Measurements from ENCODE around the gene PAX9.
"Not testable (repeated sequence)": the region's sequence is repeated elsewhere in the genome, so short reads cannot be mapped to it uniquely, and the experiment has no call there.

Gene PAX9

GRCh38 chr14:36672095-36672494, 10.4 kb downstream of the PAX9 start:
- no peak for DNase-seq (ENCODE audit: low read depth in 2 of 2)

- DNase-seq (ENCODE audit: low read depth in 2 of 2), result no peak
These were observed 13.0 kb downstream of the PAX9 start for GRCh38 chr14:36674659-36675058.

GRCh38 chr14:36675581-36675980, 13.9 kb downstream of the PAX9 start:
- DNase-seq (ENCODE audit: low read depth in 2 of 2), result no peak

GRCh38 chr14:36676236-36676635, 14.6 kb downstream of the PAX9 start:
- no peak for DNase-seq (ENCODE audit: low read depth in 2 of 2)

DNA sequence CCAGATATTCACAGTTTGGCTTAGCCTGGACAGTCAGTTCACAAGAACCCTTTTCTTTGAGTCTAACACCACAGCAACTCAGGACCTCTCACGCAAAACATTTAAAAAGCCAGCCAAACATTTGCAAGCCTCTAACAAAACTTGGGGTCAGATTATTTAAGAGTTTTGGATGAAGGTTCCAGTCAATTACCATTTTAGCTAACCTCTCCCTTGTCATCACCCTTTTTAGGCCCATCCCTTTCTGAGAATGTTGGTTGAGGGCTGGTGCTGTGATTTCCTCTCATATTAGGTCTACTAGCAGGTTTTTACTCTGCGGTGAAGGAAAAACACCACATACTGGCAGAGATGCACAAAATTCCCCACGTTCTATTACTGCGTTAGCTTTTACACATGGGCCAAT, 20.7 kb downstream of the PAX9 start:
- no peak for DNase-seq (ENCODE audit: low read depth in 2 of 2)

GRCh38 chr14:36683083-36683724, 21.5 kb downstream of the PAX9 start:
- no peak for DNase-seq (ENCODE audit: low read depth in 2 of 2)

DNA sequence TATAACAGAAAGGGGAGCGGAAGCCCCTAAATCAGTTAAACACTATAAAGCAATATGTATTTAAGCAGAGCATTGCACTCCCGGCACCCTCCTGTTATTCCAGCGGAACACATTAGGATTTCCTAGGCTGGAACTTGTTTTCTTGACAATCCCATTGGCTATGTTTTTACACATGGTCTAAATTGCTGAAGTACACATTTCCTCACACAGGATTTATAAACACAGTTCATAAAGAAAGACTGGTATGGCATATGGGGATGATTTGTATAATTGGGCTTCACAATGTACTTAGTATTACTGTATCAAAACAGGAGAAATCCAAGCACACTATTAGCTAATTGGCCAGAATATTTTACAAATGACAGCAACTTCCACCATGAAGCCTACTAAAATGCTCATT, 23.3 kb downstream of the PAX9 start:
- no peak for DNase-seq (ENCODE audit: low read depth in 2 of 2)

GRCh38 chr14:36690311-36691040, 28.8 kb downstream of the PAX9 start:
- no peak for DNase-seq (ENCODE audit: low read depth in 2 of 2)

DNA sequence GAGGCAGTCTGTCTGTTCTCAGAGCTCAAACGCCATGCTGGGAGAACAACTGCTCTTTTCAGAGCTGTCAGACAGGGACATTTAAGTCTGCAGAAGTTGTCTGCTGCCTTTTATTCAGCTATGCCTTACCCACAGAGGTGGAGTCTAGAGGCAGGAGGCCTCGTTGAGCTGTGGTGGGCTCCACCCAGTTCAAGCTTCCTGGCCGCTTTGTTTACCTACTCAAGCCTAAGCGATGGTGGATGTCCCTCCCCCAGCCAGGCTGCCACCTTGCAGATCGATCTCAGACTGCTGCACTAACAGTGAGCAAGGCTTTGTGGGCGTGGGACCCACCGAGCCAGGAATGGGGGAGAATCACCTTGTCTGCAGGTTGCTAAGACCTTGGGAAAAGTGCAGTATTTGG, 37.8 kb downstream of the PAX9 start:
- DNase-seq (ENCODE audit: low read depth in 2 of 2), result not testable (repeated sequence)

DNA sequence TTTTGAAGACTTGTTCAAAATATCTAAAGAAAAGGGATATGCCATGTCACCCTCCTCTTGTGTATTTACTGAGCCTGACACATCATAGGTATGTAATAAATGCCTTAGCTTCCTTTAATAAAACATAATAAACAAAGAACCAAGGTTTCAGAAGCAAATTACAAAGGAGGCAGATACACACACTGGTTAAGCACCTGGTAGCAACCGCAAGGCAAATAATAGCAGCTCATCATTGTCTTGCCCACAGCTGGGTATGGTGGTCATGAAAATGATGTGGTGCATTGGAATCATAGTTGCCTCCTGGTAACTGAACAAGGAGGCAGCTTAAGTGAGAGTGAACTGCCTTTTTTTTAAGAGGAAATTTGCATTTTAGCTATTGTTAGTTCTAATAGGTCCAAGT, 39.0 kb downstream of the PAX9 start:
- no peak for DNase-seq (ENCODE audit: low read depth in 2 of 2)

- no peak for DNase-seq (ENCODE audit: low read depth in 2 of 2)
These were observed 39.5 kb downstream of the PAX9 start for GRCh38 chr14:36701132-36701531.

- no peak for DNase-seq (ENCODE audit: low read depth in 2 of 2)
These were observed 40.8 kb downstream of the PAX9 start for GRCh38 chr14:36702474-36702873.

GRCh38 chr14:36707570-36707969, 45.9 kb downstream of the PAX9 start:
- no peak for DNase-seq (ENCODE audit: low read depth in 2 of 2)

DNA sequence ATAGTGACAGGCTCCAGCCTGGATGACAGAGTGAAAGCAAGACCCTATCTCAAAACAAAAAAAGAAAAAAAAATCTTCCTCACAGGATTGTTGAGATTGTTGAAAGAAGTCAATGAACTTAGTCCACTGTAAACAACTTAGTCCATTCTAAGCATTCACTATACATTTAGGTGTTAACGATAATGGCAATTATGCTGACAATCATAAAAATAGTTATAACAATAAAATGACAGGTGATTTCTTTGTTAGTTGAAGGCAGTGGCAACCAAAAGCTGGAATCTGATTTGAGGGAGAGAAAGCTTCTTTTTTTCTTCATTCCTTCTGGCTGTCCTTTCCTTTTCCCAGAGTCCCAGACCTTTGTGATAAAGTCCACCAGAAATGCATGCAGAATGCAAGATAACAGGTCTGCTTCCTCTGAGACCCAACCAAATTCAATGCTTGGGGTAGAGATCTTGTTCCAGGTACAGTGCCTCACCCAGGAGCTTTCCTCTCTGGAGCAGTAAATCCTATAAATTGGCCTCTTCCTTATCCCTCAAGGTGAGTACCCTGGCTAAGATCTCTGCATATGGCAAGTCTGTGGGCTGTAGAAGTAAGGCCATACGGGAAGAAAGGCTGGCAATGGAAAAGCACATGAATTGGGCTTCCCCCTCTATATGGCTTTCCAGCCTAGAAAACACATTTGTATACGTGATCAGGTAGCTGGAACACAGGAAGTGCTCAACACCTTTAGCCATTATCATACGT, 52.5 kb downstream of the PAX9 start:
- DNase-seq (ENCODE audit: low read depth in 2 of 2), result no peak

GRCh38 chr14:36716614-36717184, 55.0 kb downstream of the PAX9 start:
- no peak for DNase-seq (ENCODE audit: low read depth in 2 of 2)

- no peak for DNase-seq (ENCODE audit: low read depth in 2 of 2)
These were observed 55.7 kb downstream of the PAX9 start for GRCh38 chr14:36717363-36717762.

- no peak for DNase-seq (ENCODE audit: low read depth in 2 of 2)
These were observed 56.6 kb downstream of the PAX9 start for GRCh38 chr14:36718216-36718615.

DNA sequence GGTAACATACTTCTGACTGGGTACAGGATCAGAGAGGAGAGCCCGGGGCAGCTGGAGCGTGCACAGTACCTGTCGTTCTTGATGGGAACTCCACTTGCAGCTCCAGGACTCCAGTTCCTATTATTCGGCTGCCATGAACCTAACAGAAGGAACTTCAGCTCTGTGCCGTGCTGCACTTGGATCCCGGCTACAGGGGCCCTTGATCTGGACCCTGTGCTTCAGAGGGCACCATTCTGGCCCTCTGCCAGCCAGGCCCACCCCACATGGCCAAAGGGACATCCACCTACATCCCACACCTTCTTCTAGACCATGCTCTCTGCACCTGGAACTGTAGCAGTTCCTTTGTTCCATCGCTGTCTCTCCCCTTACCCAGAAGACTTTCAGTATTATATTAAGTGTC, 58.2 kb downstream of the PAX9 start:
- no peak for DNase-seq (ENCODE audit: low read depth in 2 of 2)

GRCh38 chr14:36720657-36721056, 59.0 kb downstream of the PAX9 start:
- no peak for DNase-seq (ENCODE audit: low read depth in 2 of 2)

- DNase-seq (ENCODE audit: low read depth in 2 of 2), result no peak
These were observed 60.2 kb downstream of the PAX9 start for GRCh38 chr14:36721877-36722276.

- no peak for DNase-seq (ENCODE audit: low read depth in 2 of 2)
These were observed 61.9 kb downstream of the PAX9 start for GRCh38 chr14:36723530-36723929.

DNA sequence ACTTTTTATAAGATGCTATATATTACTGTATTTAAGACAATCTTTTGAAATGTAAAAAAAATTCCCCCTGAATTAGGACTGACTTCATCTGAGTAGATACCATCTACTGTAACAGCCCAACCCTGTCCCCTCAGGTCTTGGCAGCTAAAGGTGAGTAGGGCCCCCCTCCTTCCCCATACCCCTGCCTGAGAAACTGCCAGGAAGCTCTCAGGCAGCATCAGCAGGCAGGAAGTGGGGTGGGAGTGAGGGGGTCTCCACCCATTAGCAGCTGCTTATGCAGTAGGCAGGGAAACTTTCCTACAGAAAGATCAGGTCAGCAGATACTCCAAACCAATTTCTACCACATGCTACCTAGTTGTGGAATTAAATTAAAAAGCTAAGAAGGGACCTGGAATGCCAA, 62.5 kb downstream of the PAX9 start:
- no peak for DNase-seq (ENCODE audit: low read depth in 2 of 2)

DNA sequence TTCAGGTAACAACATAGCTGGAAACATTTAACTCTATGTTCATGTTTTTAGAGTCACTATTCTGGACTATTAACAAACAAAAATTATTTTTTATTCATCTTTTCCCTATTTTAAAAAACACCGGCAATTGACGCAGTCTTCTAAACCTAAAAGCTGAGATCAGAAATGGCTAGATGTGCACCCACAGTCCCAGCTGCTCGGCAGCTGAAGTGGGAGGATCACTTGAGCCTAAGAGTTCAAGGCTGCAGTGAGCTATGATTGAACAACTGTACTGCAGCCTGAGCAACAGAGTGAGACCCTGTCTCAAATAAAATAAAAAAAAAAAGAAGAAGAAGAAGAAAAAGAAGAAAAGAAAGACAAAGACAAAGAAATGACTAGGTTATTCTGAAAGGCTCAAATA, 64.5 kb downstream of the PAX9 start:
- DNase-seq (ENCODE audit: low read depth in 2 of 2), result no peak

Measured in activated CD8-positive, alpha-beta memory T cell treated with anti-CD3 and anti-CD28 coated beads for 4 hours (primary cell).